H9 (cell line): Measurements from ENCODE around the gene ITPRIPL1. TPM values are rescaled to one million over a fixed set of nuclear protein-coding genes. Genes with fewer than 3 reads are reported as not detected.

Experiments
- DNase-seq: peaks from one replicate; pipeline ENCODE4 v3.0.0-alpha.2; 2017
- H2AFZ ChIP-seq: one replicate; pipeline ENCODE4 v1.6.1; 2013; ENCODE audit warnings: mild to moderate bottlenecking, low read length, control low read depth, moderate library complexity
- H2AK5ac ChIP-seq: 2 replicates; pipeline ENCODE4 v1.6.1; 2013; ENCODE audit warnings: low read length, control low read depth, mixed read lengths; ENCODE audit not compliant: insufficient read length
- H2BK120ac ChIP-seq: one replicate; pipeline ENCODE4 v1.6.1; 2013; ENCODE audit warnings: low read depth, mild to moderate bottlenecking, low read length, control low read depth, inconsistent platforms; ENCODE audit not compliant: poor library complexity, severe bottlenecking
- H2BK12ac ChIP-seq: 2 replicates; pipeline ENCODE4 v1.6.1; 2013; ENCODE audit warnings: low read length, control low read depth, mixed read lengths, low read depth; ENCODE audit not compliant: insufficient read length
- H2BK15ac ChIP-seq: 2 replicates; pipeline ENCODE4 v1.6.1; 2013; ENCODE audit warnings: low read depth, low read length, control low read depth
- H2BK20ac ChIP-seq: one replicate; pipeline ENCODE4 v1.6.1; 2013; ENCODE audit warnings: low read depth, mild to moderate bottlenecking, low read length, control low read depth, inconsistent platforms; ENCODE audit not compliant: poor library complexity, severe bottlenecking
- H2BK5ac ChIP-seq: 2 replicates; pipeline ENCODE4 v1.6.1; 2013; ENCODE audit warnings: low read length, control low read depth, mixed read lengths; ENCODE audit not compliant: insufficient read length
- H3K14ac ChIP-seq: 2 replicates; pipeline ENCODE4 v1.6.1; 2013; ENCODE audit warnings: low read length, control low read depth; ENCODE audit not compliant: insufficient read depth
- H3K18ac ChIP-seq: 2 replicates; pipeline ENCODE4 v1.6.1; 2013; ENCODE audit warnings: low read depth, mild to moderate bottlenecking, mixed read lengths, low read length, control low read depth; ENCODE audit not compliant: insufficient read length
- H3K23ac ChIP-seq: 2 replicates; pipeline ENCODE4 v1.6.1; 2013; ENCODE audit warnings: low read length, control low read depth, mixed read lengths, low read depth; ENCODE audit not compliant: insufficient read length
- H3K23me2 ChIP-seq: 2 replicates; pipeline ENCODE4 v1.6.1; 2013; ENCODE audit warnings: low read depth, mild to moderate bottlenecking, mixed read lengths, low read length, control low read depth; ENCODE audit not compliant: insufficient read length, poor library complexity, severe bottlenecking
- H3K27ac ChIP-seq: 2 replicates; pipeline ENCODE4 v1.5.1; 2013; ENCODE audit warnings: low read length, control low read depth, mixed read lengths, low read depth; ENCODE audit not compliant: insufficient read length
- H3K27me3 ChIP-seq: 2 replicates; pipeline ENCODE4 v1.6.1; 2013; ENCODE audit warnings: low read length, control low read depth, inconsistent platforms; ENCODE audit not compliant: insufficient read depth
- H3K4ac ChIP-seq: 2 replicates; pipeline ENCODE4 v1.6.1; 2013; ENCODE audit warnings: low read depth, mild to moderate bottlenecking, control low read depth, inconsistent platforms, low read length, moderate library complexity
- H3K4me1 ChIP-seq: 2 replicates; pipeline ENCODE4 v1.6.1; 2013; ENCODE audit warnings: low read length, control low read depth, inconsistent platforms; ENCODE audit not compliant: insufficient read depth
- H3K4me2 ChIP-seq: 2 replicates; pipeline ENCODE4 v1.6.1; 2013; ENCODE audit warnings: low read length, control low read depth, mixed read lengths; ENCODE audit not compliant: insufficient read length, insufficient read depth
- H3K56ac ChIP-seq: 2 replicates; pipeline ENCODE4 v1.6.1; 2013; ENCODE audit warnings: low read depth, mild to moderate bottlenecking, mixed read lengths, low read length, control low read depth; ENCODE audit not compliant: insufficient read length
- H3K79me1 ChIP-seq: 2 replicates; pipeline ENCODE4 v1.6.1; 2013; ENCODE audit warnings: low read depth, mild to moderate bottlenecking, moderate library complexity, low read length, control low read depth, inconsistent platforms; ENCODE audit not compliant: insufficient read depth, poor library complexity, severe bottlenecking
- H3K79me2 ChIP-seq: 2 replicates; pipeline ENCODE4 v1.6.1; 2013; ENCODE audit warnings: low read length, control low read depth, inconsistent platforms; ENCODE audit not compliant: insufficient read depth
- H3K9ac ChIP-seq: 2 replicates; pipeline ENCODE4 v1.6.1; 2013; ENCODE audit warnings: low read length, control low read depth, mixed read lengths; ENCODE audit not compliant: insufficient read length; ENCODE audit errors: extremely low read depth
- H3K9me3 ChIP-seq: one replicate; pipeline ENCODE4 v1.6.1; 2013; ENCODE audit warnings: low read depth, low read length, inconsistent platforms; ENCODE audit not compliant: control insufficient read depth
- H3T11ph ChIP-seq: one replicate; pipeline ENCODE4 v1.6.1; 2013; ENCODE audit warnings: mild to moderate bottlenecking, low read length, control low read depth, inconsistent platforms
- H4K20me1 ChIP-seq: one replicate; pipeline ENCODE4 v1.6.1; 2013; ENCODE audit not compliant: control insufficient read depth, insufficient read length, insufficient read depth
- H4K5ac ChIP-seq: 2 replicates; pipeline ENCODE4 v1.6.1; 2013; ENCODE audit warnings: low read depth, mild to moderate bottlenecking, mixed read lengths, low read length, control low read depth; ENCODE audit not compliant: insufficient read length
- H4K8ac ChIP-seq: replicated peaks from 2 replicates; pipeline ENCODE4 v1.6.1; 2013; ENCODE audit warnings: low read length, control low read depth, mixed read lengths, low read depth; ENCODE audit not compliant: insufficient read length
- H4K91ac ChIP-seq: 2 replicates; pipeline ENCODE4 v1.6.1; 2013; ENCODE audit warnings: low read depth, mild to moderate bottlenecking, moderate library complexity, mixed read lengths, low read length, control low read depth; ENCODE audit not compliant: insufficient read length
- H3K27ac Mint-ChIP-seq, 3 experiments: 2 replicates in 2 of 3; 3 replicates in 1 of 3; pipeline ENCODE4 v1.8.0; 2020 to 2021; ENCODE audit warnings: mixed read lengths in 3 of 3, mild to moderate bottlenecking in 1 of 3, moderate library complexity in 1 of 3
- H3K27me3 Mint-ChIP-seq: 2 replicates; pipeline ENCODE4 v1.8.0; 2021; ENCODE audit warnings: low read depth, mild to moderate bottlenecking, moderate library complexity, mixed read lengths
- H3K36me3 Mint-ChIP-seq, 3 experiments: 2 replicates in 2 of 3; 3 replicates in 1 of 3; pipeline ENCODE4 v1.8.0; 2020 to 2021; ENCODE audit warnings: low read depth in 3 of 3, mixed read lengths in 3 of 3; ENCODE audit not compliant: insufficient read depth in 1 of 3
- H3K4me1 Mint-ChIP-seq, 2 experiments: 2 replicates each; pipeline ENCODE4 v1.8.0; 2020; ENCODE audit warnings: mixed read lengths in 2 of 2
- H3K4me3 Mint-ChIP-seq, 2 experiments: 2 replicates in 1 of 2; 3 replicates in 1 of 2; pipeline ENCODE4 v1.8.0; 2020 to 2021; ENCODE audit warnings: mild to moderate bottlenecking in 2 of 2, mixed read lengths in 2 of 2, moderate library complexity in 1 of 2
- H3K9me3 Mint-ChIP-seq, 2 experiments: 2 replicates in 1 of 2; 3 replicates in 1 of 2; pipeline ENCODE4 v1.8.0; 2020; ENCODE audit warnings: mild to moderate bottlenecking in 2 of 2, mixed read lengths in 2 of 2, moderate library complexity in 1 of 2
- CTCF ChIP-seq: fragments of 200-600 bp; sonication (generic); conservative IDR thresholded peaks from 3 replicates; pipeline ENCODE4 v1.8.0; 2021; ENCODE audit warnings: antibody characterized with exemption, mild to moderate bottlenecking
- WGBS: extraction: QIAGEN DNeasy Blood & Tissue Kit; methylation state at CpG from one replicate; pipeline ENCODE4 v1.1.7; 2013; ENCODE audit warnings: missing lambda C conversion rate, low lambda C conversion rate, mixed read lengths; ENCODE audit not compliant: insufficient read length; ENCODE audit errors: extremely low coverage; 5-methylcytosine and 5-hydroxymethylcytosine counted together
- total RNA-seq: library from RNA; stranded (reverse); gene quantifications from 2 replicates; pipeline ENCODE4 v1.2.1, GENCODE V29; 2021

Gene ITPRIPL1
- total RNA-seq, 1 experiment from 2014 or later = 16.3 TPM

- no CpG with 5 or more reads among the region's 1 CpG for WGBS
- Histone ChIP-seq H3K27ac (no peak overlapping the region), H3K27me3 (no peaks in the 10 kb centered on the region)
Measured at GRCh38 chr2:96359866-96360265, 34.7 kb downstream of the ITPRIPL1 start.

More at GRCh38 chr2:96359866-96360265, 34.7 kb downstream of the ITPRIPL1 start:
- no peak overlapping the region for H3K9ac ChIP-seq
- H3K4me1 Mint-ChIP-seq = no peaks in the 10 kb centered on the region
- no peak for DNase-seq
- H3K36me3 Mint-ChIP-seq = peaks cover 38 to 85% (median 79%) of the 10 kb centered on the region in 3 experiments; a peak in 6 of 7 replicates
- H3K56ac ChIP-seq = no peak overlapping the region
- H2AK5ac ChIP-seq = no peak overlapping the region
- H2BK20ac ChIP-seq = no peak overlapping the region
- H3T11ph ChIP-seq = no peak overlapping the region
- no peak overlapping the region for H2BK15ac ChIP-seq
- H4K20me1 ChIP-seq = peaks cover 2% of the 10 kb centered on the region
- no peaks in the 10 kb centered on the region for H3K23me2 ChIP-seq
- H3K27ac Mint-ChIP-seq = no peak overlapping the region
- H3K79me2 ChIP-seq = no peaks in the 10 kb centered on the region
- no peak overlapping the region for H2BK5ac ChIP-seq
- H3K14ac ChIP-seq = no peak overlapping the region
- H4K8ac ChIP-seq = no peak overlapping the region
- no peaks in the 10 kb centered on the region for H3K79me1 ChIP-seq
- no peaks in the 10 kb centered on the region for H3K9me3 Mint-ChIP-seq
- no peak overlapping the region for H4K5ac ChIP-seq
- no peak overlapping the region for H3K23ac ChIP-seq
- H3K4me2 ChIP-seq = no peak overlapping the region
- no peak overlapping the region for H3K4me3 Mint-ChIP-seq
- no peak overlapping the region for H2BK120ac ChIP-seq
- H3K27me3 Mint-ChIP-seq = no peaks in the 10 kb centered on the region
- no peaks in the 10 kb centered on the region for H3K9me3 ChIP-seq
- no peak overlapping the region for H3K4ac ChIP-seq
- TF ChIP-seq CTCF = no peak
- no peaks in the 10 kb centered on the region for H3K4me1 ChIP-seq
- no peak overlapping the region for H2AFZ ChIP-seq
- H2BK12ac ChIP-seq = no peak overlapping the region
- no peak overlapping the region for H3K18ac ChIP-seq
- H4K91ac ChIP-seq = no peak overlapping the region
